HG03520 (cell line): ENCODE measurements around the gene POLL.
"Not testable (repeated sequence)": the region's sequence is repeated elsewhere in the genome, so short reads cannot be mapped to it uniquely, and the experiment has no call there.

ENCODE experiments used
- ATAC-seq: cut with Tn5 transposase; IDR thresholded peaks from one replicate; pipeline ENCODE4 v1.9.1; 2021; ENCODE audit warnings: mild to moderate bottlenecking, moderate library complexity; ENCODE audit not compliant: unreplicated experiment

The POLL gene

DNA sequence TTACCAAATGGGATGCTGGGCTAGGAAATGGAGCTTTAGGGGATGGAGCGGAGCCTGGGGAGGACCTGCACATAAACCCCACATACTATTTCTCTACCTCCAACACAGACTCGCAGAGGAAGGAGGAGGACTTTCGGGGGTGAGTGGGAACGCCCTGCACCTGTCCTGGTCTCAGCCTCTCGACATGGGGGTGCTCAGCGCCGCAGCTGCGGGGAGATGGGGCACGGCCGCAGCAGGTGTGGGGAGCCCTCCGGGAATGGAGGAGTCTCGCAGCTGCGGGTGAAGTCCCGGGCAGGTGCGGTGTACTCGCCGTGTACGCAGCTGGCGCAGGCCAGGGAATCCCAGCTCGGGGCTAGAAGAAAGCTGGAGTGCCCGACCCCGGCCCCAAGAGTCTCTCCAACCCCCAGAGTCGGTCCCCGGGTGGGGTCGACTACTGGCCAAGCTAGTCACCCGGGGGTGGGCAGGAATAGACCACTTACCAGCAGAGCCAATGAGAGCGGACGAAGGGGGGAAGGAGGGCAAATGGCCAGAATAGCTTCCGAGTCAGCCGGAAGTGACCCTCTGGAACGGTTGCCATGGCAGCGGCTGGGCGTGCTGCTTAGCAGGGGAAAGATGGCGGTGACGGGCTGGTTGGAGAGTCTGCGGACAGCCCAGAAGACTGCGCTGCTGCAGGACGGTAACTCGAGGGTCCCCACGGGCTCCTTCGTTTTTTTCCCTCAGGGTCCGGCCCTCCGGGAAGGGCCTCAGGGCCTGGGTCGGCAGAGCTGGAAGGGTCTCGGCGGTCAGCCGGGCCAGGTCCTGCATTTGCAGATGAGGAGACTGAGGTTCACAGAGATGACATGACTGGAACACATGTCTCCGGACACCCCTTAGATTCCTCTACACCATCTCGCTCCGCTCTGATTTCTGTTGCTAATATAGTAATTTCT lies at the start of gene POLL, which contains the start of gene DPCD:
TSS of gene POLL (minus strand) at position 533 of the 929 bp plus-strand sequence. CDS start 897 bp downstream, outside the sequence.
TSS of gene DPCD (plus strand) at position 597 of the 929 bp plus-strand sequence. CDS start at position 613, 16 bp downstream.
- peak; percentile 95 for ATAC-seq

DNA sequence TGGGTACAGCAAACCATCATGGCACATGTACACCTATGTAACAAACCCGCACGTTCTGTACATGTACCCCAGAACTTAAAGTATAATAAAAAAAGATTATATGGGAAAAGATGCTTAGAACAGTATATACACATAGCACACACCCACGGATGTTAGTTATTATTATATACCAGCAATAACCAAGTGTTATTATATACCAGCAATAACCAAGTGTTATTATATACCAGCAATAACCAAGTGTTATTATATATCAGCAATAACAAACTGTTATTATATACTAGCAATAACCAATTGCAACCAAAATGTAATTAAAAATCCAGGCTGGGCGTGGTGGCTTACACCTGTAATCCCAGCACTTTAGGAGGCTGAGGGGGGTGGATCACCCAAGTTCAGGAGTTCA lies 45.5 kb upstream of the POLL start:
- not testable (repeated sequence) for ATAC-seq

- no peak for ATAC-seq
Observed at GRCh38 chr10:101631821-101632475, 43.9 kb upstream of the POLL start.

DNA sequence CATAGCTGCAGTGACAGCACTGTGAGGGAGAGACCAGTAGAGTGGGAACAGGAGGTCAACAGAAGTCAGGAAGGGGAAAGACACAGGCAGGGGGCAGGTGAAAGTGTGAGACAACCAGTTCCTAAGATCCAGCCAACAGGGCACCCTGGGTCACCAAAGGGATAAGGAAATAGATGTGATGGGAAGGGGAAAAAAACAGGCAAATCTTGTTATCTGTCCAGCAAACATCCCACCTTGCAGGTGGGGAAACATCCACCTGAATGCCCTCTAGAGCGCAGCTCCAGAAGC lies 42.5 kb upstream of the POLL start:
- ATAC-seq: no peak

DNA sequence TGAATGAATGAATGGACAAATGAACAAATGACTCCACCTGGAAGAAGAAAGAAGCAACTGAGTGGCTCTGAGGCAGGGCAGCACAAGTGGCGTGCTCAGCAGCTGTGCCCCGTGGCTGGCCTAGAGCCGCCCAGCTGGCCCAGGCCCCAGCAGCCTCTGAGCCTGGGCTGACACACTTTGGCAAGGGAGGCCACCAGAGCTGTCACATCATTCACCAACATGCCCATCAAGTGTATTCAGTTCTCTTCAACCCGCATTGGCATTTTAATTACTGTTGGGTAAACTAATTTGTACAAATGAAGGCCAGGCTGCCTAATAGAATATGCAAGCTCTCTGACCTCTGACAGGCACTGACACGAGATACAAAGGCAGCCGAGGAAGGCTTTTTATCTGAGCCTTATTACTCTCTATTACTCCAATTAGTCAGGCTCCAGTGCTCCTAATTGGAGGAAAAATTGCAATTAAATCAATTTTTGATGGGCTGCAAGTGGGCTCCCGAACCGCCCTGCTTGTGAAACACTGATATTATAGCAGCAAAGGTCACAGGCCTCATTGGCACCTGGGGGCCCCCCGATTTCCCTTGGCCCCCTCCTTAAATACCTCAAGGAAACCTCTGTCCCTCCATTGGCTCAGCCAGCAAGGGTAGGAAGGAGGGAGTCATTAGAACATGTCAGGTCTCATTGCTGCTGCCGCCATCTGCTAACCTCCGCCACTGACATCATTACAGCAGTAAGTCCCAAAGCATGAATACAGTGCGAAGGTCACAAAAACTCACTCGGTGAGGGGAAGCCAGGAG lies 42.0 kb upstream of the POLL start:
- no peak for ATAC-seq

DNA sequence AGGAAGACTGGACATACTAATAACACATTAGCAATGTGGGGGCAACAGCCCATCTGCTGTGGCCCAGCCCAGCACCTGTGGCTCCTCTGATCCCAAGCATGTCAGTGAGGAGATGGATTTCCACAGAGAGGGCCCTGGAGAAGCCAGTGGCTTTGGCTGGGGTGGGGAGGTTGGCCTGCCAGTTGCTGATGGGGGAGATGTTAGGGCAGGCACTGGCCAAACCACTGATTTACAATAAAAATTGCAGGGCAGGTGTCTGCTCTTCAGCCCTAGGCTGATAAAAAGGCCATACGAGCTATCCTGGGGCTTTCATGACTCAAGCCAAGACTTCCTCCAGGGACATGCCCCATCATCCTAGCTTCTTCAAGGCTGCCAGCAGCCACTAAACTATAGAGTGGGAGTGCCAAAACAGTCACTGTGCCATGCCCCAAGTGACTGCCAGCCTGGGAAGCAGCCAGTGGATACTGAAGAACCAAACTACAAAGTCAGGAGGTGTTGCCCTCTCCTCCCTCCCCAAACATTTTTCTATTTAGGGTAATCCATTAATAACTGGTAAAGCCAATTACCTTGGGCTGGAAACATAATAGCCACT lies 37.9 kb upstream of the POLL start:
- ATAC-seq: no peak

GRCh38 chr10:101624526-101625102 lies 36.6 kb upstream of the POLL start:
- ATAC-seq: no peak

DNA sequence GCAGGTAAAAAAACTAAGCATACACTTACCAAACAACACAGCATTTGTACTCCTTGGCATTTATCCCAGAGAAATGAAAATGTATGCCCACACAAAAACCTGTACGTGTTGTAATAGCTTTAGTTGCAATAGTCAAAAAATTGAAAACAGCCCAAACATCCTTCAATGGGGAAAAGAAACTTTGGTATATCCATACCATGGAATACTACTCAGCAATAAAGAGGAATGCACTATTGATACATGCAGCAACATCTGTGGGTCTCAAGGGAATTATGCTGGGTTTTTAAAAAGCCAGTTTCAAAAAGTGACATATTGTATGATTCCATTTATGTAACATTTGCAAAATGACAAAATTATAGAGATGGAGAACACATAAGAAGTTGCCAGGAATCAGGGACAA lies 35.5 kb upstream of the POLL start:
- ATAC-seq: no peak

DNA sequence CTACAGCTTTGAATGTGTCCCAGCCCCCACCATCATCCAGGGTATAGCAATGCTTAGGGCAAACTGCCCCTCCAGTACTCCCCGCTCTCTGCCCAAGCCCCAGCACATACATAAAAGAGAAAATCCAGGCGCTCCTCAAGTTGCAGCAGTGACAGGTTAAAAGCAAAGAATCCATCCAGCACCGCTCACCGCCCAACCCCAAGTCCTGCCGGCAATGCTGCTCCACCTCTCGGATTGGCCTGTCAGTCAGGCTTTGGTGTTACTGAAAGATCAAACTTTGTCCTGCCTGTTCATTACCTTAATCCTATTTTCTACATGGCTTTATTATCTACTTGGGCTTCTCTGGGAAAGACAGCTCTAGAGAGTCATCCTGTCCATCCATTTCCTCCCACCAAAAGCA lies 31.9 kb upstream of the POLL start:
- no peak for ATAC-seq

DNA sequence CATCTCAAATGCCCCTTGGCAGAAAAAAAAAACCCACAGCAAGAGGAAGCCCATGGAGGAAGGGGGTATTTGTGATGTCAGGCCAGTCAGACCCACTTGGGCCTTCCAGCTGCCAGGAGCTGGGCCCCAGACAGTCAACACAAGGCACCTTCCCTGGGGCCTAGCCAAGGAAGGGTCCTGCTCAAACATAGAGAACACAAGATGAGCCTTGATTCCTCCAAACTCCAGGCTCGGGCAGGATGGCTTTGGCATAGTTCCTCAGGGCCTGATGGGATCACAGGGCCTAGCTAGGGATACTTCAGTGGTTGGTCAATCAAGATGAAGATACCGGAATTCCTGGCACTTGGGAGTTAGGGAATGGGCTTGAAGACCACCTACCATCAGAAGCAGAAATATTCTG lies 30.8 kb upstream of the POLL start:
- ATAC-seq: no peak

DNA sequence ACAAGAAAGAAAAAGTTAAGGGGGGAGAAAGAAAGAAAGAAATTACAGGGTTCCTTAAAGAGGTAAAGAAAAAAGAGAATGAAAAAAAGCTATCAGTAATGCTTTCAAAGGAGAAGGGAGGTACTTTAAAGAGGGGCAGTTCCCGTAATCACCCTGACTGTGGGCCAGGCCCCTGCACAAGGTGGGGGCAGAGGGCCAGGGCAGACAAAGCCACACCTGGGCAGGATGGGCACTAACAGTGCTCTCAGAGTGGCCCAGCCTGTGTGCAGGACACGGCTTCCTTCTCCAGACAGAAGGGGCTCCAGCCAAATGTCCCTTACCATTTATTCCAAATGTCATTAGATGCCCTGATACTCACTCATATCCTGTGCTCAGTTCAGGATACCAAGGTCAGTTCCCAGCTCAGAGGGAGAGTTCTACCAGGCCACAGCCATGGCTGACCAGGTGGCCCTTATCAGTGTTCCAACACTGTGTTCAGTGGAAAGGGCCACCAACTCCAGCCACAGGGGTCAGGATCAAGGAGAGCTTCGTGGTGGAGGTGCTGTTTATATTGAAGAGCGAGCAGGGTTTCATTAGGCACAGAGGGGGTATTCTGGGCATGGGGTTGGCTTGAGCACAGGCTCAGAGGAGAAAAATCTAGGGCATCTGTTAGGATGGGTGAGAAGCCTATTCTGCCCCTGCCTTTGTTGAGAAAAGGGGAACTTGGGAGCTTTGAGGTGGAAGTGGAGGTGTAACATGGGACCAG lies 29.9 kb upstream of the POLL start:
- ATAC-seq: no peak

- ATAC-seq: no peak
Observed at GRCh38 chr10:101617102-101617823, 29.2 kb upstream of the POLL start.

GRCh38 chr10:101616415-101617101 lies 28.5 kb upstream of the POLL start:
- no peak for ATAC-seq

GRCh38 chr10:101615525-101616116 lies 27.6 kb upstream of the POLL start:
- no peak for ATAC-seq

DNA sequence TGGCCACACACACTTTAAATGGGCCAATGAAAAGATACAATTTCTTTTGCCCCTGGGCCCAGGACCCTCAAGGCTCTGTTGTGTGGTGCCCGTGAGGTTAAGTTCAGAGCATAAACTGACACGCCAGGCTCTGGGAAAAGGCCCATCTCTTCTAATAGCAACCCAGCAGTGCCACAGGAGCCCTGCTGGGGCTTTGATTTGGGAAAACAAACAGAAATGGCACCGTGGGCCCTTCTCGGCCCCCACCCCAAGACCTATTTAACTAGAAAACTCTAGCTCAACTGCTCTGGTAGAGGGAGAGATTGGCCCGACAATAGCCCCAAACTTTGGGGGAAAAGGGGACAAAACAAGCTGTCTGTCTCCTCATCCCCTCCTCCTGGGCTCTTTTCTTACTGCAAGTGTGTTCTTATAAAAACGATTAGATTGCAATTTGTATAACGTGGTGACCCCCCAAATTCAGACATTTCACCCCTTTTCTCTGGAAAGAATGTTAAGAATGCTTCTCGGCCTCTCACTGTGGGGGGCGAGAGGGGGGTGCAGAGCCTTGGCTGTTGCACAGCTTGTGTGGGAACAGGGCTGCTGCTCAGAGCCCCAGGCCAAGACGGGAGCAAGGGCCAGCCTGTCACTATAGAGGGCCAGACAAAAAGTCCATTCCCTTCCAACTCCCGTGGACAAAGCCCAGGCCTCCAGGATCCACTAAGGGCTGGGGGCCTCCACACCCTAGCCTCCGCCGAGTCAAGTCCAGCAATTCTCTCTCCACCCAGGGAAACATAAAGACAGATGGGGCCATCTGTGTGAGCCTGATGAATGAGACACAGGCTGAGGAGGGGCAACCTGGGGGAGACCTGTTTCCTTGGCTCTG lies 26.8 kb upstream of the POLL start:
- ATAC-seq: no peak

DNA sequence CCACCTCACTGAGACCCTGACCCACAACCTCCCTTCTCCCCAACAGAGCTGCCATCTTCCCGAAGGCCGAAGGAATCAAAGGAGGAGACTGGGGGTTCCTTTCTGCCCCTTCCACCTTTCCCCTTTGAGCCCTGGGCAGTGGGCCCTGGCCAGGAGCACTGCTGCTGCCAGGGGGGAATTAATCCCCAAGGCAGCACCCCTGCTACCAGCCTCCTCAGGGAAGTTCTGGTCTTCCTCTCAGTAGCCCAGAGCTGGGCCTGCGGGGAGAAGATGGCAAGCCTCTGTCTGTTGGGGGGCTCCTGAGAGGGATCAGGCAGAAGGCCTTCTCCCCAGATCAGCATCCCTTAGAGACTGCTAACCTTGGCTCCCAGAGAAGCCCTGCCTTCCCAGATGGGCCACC lies 25.6 kb upstream of the POLL start:
- no peak for ATAC-seq

DNA sequence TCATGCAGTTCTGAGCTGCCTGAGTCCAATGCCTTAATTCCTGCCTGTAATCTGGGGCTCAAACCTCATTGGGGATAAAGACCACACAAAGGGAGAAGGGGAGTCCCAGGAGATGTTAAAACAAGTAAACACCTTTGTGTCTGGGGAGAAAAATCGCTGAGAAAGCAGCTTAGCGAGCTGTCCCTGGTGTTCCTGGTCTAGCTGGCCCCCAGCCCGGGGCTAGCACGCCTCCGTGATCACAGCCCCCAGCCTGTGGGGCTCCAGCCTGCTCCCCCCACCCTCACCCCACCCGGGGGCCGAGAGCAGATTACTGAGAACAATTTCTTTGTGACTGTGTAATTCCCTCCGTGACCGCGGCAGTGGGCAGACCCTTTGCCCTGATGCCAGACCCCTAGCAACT lies 24.8 kb upstream of the POLL start:
- no peak for ATAC-seq
